Right kidney (tissue), 1 donor: ENCODE results near the gene KANSL1.

Experiments used
- DNase-seq: peaks from one replicate; pipeline ENCODE4 v3.0.0-alpha.2; 2016

KANSL1 gene

DNA sequence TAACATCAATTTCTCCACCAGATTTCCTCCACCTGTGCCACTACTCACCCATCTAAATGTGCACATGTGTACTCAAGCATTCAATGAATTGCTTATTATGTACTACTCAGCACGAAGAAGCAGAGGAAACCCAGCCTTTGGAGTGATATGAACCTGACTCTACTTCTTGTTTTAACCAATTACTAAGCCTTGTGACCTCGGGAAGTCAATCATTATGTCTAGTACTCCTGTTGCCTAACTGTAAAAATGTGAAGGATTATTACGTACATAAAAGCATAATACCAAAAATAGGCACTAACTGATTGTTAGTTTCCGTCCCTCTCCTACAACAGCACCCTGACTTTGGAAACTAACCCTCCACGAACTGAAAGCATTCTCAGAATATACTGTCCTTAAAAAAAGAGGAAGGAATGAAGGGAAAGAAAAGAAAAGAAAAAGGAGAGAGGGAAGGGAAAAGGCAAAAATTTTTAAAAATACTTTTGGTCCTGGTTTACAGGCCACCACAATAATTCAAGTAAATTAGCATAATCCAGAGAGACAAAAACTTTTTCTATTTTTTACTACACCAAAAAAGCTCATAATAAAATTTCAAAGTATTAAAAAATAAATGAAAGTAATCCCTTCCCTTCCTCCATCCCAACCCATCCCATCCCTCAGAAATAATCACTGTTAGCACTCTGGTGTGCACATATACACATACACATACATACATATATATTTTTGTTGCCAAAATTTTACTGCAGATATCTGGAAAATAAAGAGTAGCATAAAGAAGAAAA lies 53.6 kb downstream of the KANSL1 start:
- no peak for DNase-seq

DNA sequence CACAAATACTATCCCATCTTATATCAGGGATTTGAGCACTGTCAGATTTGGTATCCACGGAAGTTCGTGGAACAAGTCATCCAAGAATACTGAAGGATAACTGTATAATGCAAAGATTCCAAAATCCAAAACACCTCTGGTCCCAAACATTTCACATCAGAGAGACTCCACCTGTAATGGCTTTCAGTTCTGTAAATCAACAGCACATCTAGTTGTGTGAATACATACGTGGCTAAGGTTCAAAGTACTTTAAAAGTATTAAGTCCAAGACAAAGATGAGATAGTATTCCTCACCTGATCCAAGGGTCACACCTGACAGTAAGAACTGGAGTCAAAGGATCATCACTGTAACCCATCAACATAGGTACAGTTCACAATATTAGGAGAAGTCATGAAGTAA lies 54.8 kb downstream of the KANSL1 start:
- no peak for DNase-seq

DNA sequence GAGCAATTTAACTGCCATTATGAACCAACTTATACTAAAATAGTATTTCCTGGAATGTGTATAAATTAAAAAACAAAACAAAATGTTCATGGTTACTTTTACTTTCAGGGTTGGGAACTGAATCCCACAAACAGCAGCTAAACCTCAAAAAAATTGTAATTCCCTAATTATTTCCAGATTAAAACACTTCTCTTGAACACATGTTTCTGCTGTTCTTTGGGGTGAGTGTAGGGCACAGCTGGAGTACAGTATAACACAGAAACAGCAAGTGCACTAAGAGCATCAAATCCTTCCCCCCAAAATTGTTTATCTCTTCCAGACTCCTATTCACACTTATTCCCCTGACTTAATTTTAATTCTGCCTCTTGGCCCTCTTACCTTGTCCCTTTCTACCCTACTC lies 56.4 kb downstream of the KANSL1 start:
- no peak for DNase-seq

DNA sequence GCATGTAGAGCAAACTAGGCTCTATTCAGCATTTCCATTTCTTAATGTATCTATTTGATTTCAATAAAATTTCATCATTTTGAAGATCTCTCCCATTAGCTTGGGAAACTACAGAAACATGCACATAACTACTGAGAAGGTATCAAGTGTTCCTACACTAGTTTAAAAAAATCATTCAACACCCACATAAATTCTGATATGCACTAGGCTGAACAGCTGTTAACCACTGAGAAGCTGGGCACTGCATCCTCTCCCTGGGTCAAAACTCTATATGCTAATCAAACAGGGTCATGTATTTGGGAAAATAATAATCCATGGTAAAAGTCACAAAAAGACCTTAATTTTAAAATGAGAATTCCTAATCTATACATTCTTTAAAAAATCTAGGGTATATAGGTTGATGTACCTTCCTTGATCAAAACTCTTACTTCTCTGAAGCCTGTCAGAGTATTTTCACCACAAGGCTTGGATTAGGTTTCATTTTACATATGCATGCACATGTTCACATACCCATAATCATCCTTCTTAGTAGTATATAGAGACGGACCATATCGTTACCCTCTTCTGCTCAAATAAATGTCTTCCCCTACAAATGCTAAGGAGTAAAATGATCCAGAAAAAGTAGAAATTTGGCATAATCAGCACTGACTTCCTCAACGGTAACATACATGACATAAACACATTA lies 57.2 kb downstream of the KANSL1 start:
- DNase-seq: no peak

DNA sequence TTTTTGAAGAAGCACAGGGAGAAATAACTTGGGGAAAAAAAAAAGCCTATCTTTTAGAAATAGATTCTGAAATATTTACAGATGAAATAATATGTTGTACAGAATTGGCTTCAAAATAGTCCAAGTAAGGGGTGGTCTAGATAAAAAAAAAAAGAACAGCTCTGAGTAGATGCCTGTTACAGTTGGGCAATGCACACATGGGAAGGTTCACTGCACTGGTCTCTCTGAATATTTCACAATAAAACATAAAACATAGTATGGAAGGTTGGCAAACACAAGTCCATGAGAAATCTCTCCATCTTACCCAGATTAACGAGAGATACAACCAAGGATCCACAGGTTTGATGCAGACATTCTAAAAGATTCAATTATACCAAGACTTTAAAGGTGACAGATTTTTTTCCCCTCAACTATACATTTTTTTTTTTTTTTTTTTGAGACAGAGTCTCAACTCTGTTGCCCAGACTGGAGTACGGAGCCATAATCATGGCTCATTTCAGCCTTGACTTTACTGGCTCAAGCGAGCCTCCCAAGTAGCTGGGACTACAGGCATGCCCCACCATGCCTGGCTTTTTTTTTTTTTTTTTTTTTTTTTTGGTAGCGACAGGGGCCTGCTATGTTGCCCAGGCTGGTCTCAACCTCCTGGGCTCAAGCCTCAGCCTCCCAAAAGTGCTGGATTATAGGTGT lies 58.0 kb downstream of the KANSL1 start:
- no peak for DNase-seq

DNA sequence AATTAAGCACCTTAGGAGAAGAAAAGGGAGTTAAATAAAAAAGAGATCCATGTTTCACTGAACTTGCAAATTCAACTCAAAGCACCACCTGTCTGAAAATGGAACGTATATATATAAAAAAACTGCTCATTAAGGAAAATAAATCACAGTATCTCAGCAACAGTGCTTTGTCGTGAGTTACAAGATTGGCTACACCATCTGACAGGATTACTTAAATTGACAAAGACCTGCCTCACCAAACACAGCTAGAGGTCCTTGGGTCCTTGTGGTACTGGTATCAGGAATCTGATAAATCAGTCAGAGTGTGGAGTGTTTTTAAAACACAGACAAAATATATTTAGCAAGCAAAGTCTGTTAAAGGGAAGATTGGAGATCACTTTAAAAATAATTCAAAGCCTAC lies 63.9 kb downstream of the KANSL1 start:
- DNase-seq: no peak

DNA sequence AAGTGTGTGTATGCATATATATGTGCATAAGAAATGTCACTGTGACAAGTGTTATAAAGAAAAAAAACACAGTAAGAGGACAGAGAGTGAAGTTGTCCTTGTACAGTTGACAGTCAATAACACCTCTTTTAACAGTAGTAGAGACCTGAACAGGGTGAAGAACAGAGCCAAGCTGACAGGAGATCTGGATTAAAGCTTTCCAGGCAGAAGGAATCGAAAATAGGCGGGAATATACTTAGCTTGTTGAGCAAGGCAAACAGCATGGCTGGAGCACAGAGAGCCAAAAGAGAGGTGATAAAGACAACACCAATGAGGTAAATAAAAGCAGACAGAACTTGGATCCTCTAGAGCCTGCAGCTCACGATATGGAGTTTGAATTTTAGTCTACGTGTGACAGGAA lies 64.8 kb downstream of the KANSL1 start:
- DNase-seq: no peak

DNA sequence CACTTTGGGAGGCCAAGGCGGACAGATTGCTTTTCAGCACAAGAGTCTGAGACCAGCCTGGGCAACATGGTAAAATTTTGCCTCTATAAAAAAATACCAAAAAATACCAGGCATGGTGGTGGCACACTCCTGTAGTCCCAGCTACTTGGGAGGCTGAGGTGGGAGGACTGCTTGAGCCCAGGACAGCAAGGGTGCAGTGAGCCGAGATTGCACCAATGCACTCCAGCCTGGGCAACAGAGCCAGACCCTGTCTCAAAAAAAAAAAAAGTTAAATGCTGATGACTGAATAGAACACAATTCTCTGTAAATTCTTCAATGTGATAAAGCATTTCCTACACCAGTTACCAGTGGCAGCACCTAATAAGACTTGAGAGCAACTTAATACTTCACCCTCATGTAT lies 65.7 kb downstream of the KANSL1 start:
- DNase-seq: no peak

DNA sequence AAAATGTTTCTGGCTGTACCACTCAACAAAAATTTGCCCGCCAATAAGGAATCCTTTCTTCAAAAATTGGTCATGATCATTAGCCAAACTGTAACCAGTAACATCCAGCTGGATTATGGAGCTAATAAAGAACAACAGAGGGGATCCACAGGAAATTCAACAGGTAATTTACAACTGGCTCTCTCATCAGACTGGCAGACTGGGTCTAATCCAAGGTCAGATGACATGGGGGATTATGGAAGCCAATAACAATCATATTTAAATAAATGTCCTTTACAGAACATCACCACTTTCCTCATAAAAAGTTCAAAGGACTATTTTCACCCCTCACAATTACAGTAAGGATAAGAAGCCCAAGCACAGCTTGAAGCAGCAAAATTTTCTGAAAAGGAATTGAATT lies 66.4 kb downstream of the KANSL1 start:
- DNase-seq: no peak

DNA sequence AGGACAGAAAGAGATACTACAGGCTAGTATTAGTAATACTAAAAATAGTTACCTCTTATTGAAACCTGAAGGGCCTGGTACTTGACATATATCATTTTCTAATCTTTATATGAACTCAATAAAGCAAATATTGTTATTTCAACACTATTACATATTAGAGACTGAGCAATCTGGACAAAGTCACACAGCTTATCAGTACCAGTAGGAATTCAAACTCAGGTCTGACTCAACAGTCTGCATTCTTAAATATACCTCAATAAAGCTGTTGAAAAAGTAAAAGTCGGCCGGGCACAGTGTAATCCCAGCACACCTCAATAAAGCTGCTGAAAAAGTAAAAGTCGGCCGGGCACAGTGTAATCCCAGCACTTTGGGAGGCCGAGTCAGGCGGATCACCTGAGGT lies 67.4 kb downstream of the KANSL1 start:
- no peak for DNase-seq

DNA sequence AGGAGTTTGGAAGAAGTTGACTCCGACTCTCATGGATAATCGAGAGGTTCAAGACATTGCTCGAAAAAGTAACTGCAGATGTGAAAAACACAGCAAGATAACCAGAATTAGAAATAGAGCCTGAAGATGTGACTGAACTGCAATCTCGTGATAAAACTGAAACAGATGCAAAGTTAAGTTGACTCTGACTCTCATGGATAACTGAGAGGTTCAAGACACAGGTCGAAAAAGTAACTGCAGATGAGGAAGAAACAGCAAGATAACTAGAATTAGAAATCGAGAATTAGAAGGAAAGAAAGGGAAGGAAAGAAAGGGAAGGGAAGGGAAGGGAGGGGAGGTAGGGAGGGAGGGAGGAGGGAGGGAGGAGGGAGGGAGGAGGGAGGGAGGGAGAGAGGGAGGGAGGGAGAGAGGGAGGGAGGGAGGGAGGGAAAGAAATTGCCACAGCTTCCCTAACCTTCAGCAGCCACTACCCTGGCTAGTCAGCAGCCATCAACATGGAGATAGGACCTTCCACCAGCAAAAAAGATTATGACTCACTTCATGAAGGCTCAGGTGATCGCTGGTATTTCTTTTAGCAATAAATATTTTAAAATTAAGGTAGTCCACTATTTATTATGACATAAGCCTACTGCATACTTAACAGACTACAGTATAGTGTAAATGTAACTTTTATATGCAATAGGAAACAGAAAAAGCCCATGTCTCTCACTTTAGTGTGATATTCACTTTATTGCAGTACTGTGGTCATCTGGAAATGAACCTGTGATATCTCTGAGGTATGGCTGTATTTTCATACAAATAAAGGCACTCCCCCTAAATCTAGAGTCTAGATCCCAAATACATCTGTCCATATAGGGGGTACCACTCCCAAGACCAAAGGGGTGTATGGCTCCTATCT lies 68.3 kb downstream of the KANSL1 start:
- DNase-seq: no peak

DNA sequence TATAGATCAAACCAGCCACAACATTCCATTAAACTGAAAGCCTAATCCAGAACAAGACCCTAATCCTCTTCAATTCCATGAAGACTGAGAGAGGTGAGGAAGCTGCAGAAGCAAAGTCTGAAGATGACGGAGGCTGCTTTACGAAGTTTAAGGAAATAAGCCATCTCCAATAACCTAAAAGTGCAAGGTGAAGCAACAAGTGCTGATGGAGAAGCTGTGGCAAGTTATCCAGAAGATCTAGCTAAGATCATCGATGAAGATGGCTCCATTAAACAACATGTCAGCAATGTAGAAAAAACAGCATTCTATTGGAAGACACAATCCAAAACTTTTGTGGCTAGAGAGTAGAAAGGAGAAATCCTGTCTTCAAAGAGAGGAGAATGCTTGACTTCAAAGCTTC lies 69.6 kb downstream of the KANSL1 start:
- DNase-seq: no peak

DNA sequence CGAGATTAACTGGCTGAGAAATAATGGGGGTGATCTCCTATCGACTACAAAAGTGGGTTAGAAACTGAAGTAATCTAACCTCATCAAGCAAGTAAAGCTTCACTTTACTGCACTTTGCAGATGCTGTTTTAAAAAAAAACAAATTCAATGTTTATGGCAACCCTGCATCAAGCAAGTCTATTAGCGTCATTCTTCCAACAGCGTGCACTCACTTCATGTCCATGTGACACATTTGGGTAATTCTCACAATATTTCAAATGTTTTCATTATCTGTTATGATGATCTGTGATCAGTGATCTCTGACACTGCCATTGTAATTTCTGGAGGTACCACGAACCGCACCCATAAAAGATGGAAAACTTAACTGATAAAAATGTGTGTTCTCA lies 70.8 kb downstream of the KANSL1 start:
- no peak for DNase-seq

DNA sequence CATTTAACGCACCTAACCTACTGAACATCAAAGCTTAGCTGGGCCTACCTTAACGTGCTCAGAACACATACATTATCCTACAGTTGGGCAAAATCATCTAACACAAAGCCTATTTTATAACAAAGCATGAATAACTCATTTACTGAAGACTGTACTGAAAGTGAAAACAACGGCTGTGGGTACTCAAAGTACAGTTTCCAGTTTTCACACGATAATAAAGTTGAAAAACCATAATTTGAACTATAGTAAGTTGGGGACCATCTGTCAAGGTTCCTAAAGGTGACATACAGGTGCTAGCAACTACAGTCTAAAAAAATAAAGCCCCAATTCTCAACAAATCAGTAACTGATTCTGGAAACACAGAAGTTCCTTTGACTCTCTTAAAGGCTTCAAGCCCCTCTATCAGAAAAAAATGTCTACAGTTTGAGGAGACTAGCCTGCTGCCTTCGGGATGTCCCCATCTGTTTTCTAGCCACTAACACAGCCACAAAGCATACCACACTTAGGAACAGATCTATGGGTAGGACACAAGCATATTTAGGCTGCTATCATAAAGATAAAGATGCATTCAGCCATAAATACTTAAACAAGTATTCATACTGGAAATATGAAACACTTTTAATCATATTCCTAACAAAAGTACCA lies 71.3 kb downstream of the KANSL1 start:
- no peak for DNase-seq

DNA sequence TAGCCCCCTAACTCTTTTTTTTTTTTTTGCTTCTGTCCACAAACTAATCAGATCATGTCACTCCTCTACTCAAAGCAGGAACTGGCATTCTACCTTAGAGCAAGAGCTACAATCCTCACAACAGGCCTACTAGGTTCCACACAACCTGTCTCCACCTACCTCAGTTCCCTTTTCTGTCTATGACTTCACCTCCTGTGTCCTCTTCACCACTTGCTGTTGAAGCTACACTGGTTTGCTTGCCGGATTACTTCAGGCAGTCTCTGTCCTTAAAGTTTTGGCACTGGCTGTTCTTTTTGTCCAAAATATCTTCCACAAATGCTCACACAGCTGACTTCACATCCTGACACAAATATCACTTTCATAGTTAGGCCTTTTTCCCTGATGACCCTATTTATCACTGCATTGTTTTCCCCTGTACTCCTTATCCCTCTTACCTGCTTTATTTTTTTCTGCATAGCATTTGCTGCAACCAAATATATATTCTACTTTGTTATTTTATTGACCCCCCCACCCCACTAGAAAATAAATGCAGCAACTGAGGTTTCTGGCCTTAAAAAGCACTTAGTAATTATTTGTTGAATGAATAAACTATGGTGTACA lies 72.0 kb downstream of the KANSL1 start:
- DNase-seq: no peak

DNA sequence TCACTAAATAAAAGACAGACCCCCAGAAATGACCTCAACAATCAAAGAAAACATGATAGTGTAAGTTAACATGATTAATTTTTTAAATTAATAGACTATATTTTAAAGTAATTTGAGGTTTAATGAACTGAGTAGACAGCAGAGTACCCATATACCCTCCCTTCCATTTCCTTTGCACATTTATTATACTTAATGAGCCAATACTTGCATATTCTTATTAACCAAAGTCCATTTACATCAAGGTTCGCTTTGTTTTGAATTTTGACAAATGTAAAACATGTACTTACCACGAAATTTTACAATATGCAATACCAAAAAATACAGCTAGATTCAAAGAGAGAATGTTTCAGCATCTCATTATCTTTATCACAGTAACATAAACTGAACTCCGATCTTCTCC lies 72.7 kb downstream of the KANSL1 start:
- no peak for DNase-seq

DNA sequence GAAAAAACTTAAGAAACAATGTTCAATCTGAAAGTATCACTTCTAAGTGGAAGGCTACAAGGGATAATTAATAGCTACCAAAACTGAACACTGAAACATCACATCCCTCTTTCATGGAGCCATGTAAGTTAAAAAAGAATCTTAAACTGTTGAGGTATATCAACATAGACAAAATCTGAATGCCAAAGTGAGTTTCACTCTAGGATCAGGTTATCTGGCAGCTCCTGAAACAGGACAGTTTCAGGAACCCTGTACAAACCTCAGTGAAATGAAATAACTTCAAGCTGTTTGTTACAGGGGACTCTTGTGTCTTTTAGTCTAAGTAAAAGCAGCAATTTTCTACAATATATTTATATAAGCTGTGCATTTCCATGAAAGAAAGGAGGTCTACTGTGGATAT lies 73.2 kb downstream of the KANSL1 start:
- no peak for DNase-seq

DNA sequence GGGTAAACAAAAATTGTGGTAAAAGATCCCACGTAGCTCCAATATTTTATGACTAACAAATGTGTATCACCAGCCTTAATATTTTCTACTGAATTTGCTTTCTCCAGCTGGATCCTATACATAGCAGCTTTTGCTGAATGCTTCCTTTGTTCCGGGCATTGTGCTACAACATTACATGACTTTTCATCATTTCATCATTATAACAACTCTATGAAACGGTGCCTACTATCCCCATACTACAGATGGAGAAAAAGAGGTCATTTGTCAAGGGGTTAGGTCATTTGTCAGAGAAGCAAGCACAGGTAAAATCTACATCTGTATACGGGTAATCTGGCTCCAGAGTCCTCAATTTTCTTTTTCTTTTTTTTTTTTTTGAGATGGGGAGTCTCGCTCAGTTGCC lies 74.3 kb downstream of the KANSL1 start:
- no peak for DNase-seq

DNA sequence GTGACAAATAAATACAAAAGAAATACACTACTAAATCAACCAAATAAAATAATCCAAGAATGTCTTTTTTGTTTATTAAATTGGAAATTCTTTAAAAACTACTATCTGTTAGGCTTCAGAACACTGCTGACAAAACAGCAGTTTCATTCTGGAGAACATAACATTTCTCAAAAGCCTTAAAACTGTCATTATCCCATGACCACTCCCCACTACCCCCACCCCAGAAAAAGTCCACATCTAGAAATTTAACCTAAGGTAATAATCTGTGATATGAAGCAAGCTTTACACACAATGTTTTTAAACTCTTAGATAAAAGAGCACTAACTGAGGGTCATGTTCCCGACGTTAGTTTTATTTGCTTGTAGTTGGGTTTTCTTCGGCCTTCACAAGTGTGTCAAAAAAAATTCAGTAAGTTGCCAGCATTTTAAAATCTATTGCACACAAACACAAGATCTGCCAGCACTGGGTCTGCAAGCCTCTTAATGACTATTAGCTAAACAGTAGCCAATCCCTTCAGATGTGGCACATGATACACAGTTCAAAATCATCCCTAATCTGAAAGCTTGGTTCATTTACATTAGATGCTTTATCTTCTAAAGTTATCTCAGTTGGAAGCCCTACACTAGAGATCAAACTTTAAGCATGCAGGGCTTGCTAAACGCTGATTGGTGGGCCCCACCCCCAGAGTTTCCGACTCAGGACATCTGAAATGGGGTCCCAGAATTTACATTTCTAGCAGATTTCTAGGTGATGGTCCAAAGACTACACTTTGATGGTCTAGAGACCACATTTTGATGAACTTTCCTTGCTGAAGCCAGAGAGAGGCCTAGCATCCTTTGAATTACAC lies 75.2 kb downstream of the KANSL1 start:
- DNase-seq: no peak

DNA sequence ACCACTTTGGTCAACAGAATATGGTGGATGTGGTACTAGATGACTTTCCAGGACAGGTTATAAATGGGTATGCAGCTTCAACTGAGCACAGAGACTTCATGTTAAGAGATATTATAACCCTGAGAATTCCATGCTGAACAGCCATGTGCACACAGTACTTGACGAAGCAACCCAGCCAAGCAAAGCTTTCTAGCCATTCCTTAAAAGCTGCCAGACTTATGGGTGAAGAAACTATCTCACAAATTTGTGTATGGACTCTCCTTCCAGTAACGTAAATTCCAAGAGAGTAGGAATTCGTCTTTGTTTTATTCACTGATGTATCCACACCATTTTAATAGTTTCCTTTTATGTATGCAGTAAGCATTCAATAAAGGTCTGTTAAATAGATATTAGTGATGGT lies 76.1 kb downstream of the KANSL1 start:
- no peak for DNase-seq

DNA sequence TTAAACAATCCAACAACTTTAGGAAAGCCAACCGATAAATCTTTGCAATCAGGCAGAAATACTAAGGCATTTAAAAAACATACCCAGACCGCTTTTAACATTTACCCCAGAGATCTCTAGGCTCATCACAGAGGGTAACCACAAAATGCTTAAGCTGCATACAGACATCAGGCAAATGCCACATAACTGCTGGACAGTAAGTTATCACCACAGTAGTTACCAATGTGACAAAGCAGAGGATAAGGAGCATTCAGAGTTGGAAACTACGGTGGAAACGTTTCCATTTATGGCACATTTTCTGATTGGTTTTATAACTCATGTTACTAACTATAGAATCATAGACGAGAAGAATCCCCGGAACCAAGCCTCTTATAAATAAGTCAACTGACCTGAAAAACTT lies 77.5 kb downstream of the KANSL1 start:
- no peak for DNase-seq
